IPS-18a (cell line): ENCODE data around the gene LARP4B.
A peak's percentile ranks its signal among the peaks of the same experiment; 100 is the strongest.

Experiments used
- H3K27ac ChIP-seq: one replicate; pipeline ENCODE4 v1.5.1; 2013; ENCODE audit warnings: low read length
- H3K27me3 ChIP-seq: one replicate; pipeline ENCODE4 v1.6.1; 2013; ENCODE audit warnings: mild to moderate bottlenecking, low read length; ENCODE audit not compliant: control insufficient read depth, insufficient read depth
- H3K36me3 ChIP-seq: one replicate; pipeline ENCODE4 v1.6.1; 2013; ENCODE audit warnings: low read depth, low read length; ENCODE audit not compliant: control insufficient read depth
- H3K4me1 ChIP-seq: one replicate; pipeline ENCODE4 v1.6.1; 2013; ENCODE audit warnings: low read depth, low read length; ENCODE audit not compliant: control insufficient read depth
- H3K4me3 ChIP-seq: one replicate; pipeline ENCODE4 v1.5.1; 2013; ENCODE audit warnings: low read length
- H3K9ac ChIP-seq: one replicate; pipeline ENCODE4 v1.6.1; 2013; ENCODE audit warnings: mild to moderate bottlenecking, low read length, moderate library complexity
- H3K9me3 ChIP-seq: one replicate; pipeline ENCODE4 v1.6.1; 2013; ENCODE audit warnings: low read depth, low read length; ENCODE audit not compliant: control insufficient read depth

Gene LARP4B

DNA sequence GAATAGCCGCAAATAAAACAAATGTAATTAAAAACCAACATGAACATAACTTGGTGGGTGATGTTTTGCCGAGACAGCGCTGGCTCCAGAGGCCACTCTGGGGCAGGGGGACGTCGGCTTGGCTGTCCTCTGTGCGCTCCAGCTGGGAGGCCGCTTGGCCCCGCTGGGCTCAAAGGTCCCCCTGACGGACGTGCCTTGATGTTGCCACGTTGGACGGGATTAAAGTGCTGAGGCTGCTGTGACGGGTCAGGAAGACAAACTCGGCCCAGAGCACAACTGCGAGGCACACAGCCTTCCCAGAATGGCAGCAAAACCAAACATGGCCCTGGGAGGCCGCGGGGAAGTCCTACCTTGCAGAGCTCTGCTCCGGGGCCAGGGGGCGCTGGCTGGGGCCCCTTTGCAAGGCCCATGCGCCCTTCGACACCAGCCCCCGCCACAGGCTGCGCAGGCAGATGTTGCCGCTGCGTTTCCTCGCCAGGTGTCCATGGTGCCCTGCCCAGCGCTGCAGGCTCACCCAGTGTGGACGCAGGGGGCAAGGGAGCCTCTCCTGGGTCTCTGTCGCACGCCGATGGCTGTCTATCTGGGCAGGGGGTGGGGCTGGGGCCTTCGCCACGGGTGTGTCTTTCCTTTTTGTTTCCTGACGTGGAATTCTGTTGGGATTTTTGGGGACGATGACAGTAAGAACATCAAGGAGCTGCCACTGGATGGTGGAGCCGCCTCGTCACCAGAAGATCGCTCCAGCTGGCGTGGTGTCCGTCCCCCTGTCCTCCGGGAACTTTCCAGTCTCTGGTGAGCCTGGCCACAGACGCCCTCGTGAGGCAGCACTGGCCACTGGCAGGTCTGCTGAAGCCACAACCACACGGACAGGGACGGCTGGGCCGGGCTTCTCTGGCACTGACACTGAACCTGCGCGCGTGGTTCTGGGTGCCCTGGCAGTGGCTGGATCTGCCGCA, 142.4 kb downstream of the LARP4B start:
- Histone ChIP-seq H3K4me1 (no peaks in the 10 kb centered on the region), H3K27me3 (peaks cover 25% of the 10 kb centered on the region), H3K9ac (no peak overlapping the region), H3K4me3 (peak overlapping the region; percentile 71), H3K36me3 (no peaks in the 10 kb centered on the region), H3K9me3 (no peaks in the 10 kb centered on the region), H3K27ac (no peak overlapping the region)

DNA sequence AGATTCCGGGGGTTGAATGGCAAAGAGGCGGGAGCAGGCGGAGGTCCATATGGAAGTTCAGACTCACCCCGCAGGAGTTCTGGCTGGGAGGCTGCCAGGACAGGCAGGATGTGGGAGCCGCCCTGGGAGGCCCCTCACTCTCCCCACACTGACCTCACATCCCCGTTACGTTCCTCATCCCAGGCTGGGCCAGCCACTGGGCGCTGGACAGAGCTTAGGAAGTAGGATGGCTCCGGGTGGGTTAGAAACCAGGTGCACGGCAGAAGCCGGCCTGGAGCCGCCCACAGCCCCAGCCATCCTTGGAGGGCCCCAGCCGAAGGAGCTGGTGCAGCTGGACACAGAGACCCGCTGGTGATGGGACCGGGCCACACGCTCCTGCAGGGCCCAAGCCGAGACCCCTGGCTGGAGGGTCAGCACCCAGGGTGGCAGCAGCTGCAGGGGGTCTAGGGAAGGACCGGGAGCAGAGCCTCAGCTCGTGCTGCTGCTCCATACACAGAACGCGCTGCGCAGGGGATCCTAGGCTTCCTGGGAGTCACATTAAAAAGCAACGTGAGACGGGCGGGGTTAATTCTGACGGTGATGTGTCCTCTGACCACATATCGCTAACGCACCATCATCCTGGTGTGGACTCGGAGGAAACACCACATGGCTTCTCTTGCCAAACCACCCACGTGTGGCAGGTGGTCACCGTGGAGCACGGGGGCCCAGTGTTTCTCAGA, 143.4 kb downstream of the LARP4B start:
- peaks cover 25% of the 10 kb centered on the region for H3K27me3 ChIP-seq
- H3K9ac ChIP-seq: no peak overlapping the region
- no peaks in the 10 kb centered on the region for H3K36me3 ChIP-seq
- H3K4me1 ChIP-seq: no peaks in the 10 kb centered on the region
- no peak overlapping the region for H3K4me3 ChIP-seq
- no peaks in the 10 kb centered on the region for H3K9me3 ChIP-seq
- no peak overlapping the region for H3K27ac ChIP-seq

DNA sequence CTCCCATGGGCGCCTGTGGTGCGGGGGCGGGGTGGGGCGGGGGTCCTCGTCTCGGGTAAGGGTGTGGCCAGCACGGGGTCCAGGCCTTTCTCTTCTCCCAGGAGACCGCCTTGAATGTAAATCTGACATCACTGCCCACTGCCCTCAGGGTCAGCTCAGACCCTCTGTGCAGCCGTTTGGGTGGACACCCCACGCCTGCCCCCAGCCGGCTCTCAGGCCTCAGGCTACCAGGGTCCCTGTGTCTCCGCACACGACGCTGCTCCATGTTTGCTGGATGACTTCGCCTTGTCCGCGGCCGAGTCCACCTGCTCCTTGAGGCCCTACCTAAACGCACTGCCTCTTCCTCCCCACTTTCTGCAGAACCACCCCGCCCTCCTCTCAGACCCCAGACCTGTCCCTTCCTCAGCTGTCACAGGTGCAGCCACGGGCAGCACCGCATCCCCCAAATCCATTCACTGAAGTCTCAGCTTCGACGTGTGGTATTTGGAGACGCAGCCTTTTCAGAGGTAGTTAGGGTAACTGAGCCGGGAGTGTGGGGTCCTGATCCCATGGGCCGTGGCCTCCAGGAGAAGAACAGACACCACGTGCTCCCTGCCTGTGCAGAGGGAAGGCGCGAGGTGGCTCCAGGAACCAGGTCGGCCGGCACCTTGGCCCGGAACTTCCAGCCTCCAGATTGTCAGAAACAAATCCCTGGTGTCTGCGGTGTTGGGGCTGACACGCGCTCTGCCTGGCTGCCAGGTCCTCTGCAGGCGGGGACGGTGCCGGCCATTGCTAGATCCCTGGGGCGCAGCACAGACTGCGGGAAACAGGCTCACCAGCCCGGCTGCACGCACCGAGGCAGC, 144.7 kb downstream of the LARP4B start:
- Histone ChIP-seq H3K27me3 (peaks cover 25% of the 10 kb centered on the region), H3K4me3 (no peak overlapping the region), H3K27ac (no peak overlapping the region), H3K9ac (no peak overlapping the region), H3K4me1 (no peaks in the 10 kb centered on the region), H3K9me3 (no peaks in the 10 kb centered on the region), H3K36me3 (no peaks in the 10 kb centered on the region)

DNA sequence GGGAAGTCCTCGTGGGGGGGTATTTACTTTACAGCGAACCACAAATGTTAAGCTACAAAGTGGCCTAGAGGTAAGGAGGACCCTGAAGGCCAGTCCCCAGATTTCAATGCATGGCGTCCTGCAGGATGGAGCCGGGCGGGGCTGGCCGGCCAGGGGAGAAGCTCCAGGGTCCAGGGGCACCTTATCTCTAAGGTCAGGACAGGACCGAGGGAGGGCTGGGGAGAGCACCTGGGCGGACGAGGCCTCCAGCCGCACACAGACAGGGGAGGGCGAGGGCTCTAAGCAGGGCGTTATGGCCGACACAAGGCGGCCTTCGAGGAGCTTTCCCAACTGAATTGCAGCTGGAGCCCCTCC, 145.7 kb downstream of the LARP4B start:
- no peaks in the 10 kb centered on the region for H3K4me1 ChIP-seq
- H3K9ac ChIP-seq: no peak overlapping the region

DNA sequence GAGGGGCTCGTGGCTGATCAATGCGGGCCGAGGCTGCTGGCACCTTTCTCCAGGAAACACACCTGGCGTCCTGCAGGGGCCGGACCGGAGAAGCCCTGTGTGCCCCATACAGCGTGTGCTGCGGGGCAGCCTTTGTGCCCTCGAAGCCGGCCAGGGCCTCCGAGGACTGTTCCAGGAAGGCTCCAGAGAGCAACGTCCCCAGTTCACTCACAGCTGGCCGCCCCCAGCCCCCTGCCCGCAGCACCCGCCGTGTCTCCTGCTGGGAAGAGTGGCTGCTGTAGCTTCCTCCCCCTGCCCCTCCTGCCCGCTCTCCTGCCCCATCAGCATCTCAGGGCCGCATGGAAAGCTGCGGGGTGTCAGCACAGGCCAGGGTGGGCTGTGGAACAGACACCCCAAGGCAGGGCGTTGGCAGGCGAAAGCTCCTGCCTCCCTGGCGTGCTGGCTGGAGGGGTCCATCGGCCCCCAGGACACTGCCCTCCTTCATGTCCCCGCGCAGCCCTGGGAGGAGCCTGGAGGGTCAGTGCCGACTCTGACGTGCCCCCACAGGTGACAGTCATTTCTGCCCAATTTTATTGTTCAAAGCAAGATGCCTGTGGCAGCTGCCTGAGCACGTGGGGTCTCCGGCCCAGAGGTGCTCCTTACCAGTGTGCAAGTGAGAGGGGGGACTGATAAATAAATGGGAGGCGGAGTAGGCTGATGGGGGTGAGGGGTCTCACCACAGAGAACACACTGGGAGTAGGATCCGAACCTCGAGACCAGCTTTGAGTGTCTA, 146.2 kb downstream of the LARP4B start:
- Histone ChIP-seq H3K9ac (peak overlapping the region; percentile 4), H3K27ac (no peak overlapping the region), H3K36me3 (no peaks in the 10 kb centered on the region), H3K4me3 (peak overlapping the region; percentile 46), H3K4me1 (no peaks in the 10 kb centered on the region), H3K27me3 (peaks cover 25% of the 10 kb centered on the region), H3K9me3 (no peaks in the 10 kb centered on the region)

More for the DNA sequence above, 145.7 kb downstream of the LARP4B start:
- no peak overlapping the region for H3K27ac ChIP-seq
- H3K4me3 ChIP-seq: no peak overlapping the region
- H3K9me3 ChIP-seq: no peaks in the 10 kb centered on the region
- no peaks in the 10 kb centered on the region for H3K36me3 ChIP-seq
- H3K27me3 ChIP-seq: peaks cover 25% of the 10 kb centered on the region

DNA sequence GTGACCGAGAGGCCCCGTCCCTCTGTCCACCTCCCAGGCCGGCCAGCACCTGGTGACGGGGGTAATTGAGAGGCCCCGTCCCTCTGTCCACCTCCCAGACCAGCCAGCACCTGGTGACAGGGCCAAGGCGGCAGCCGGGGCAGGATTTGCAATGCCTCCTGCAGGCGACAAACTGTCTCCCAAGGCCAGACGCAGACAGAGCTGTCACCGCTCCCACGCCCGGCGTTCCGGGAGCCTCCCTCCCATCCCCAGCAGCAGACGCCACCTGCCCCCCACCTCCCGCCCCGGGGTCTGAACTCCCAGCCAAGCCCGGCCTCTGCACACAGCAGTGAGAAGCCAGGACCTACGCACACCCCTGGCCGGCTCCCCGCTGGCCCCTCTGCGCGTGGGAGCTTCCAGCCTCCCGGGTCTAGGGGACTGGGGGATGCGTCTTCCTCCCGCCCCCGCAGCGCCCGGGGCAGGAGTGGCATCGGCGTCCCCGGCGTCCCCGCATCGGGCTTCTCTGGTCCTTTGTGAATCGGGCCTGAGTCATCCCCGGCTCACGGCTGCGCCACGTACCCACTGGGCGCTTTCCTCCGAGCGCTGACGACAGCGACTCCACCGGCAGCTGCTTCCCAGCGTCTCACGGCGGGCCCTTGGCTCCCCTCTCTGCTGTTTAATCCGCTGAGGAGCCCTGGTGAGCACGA, 147.0 kb downstream of the LARP4B start:
- Histone ChIP-seq H3K27ac (no peak overlapping the region), H3K4me1 (no peaks in the 10 kb centered on the region), H3K27me3 (peaks cover 25% of the 10 kb centered on the region), H3K36me3 (no peaks in the 10 kb centered on the region), H3K9ac (peak overlapping the region; percentile 4), H3K4me3 (peak overlapping the region; percentile 46), H3K9me3 (no peaks in the 10 kb centered on the region)

DNA sequence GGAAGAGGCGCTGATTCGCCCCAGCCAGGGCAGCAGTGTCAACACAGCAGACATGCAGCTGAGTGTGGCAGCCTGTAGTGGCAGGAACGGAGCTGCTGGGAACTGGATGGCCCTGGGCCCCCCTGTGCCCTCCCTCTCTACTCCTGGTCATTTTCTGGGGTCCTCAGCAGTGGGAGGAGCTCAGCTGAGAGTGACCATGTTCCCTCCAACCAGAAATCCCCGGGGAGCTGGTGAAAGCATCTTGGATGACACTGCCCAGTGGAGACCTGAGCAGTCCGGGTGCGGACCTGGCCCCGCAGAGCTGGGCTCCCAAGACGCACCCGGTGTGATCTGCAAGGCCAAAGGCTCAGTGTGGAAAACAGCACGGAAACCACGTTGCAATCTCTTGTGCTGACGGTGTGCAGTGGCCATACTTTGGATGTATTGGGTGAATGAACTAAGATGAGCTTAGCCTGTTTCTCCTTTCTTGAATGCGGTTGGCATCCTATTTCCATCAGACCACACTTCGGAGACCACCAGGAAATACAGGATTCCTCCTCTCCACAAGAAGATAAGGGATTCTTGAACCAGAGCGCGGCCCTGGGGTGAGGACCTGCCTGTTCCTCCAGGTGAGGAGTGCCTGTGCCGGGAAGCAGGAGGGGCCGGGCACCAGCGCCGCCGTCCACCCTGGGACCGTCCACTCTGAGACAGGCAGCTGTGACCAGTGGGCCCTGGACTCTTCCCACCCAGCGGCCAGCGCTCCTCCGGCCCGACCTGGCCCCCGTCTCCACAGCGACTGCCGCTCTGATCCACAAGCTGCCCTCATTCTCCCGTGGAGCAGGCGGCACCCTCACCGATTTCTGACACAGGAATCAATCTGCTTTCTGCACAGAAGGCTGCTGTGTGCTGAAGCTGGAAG, 148.5 kb downstream of the LARP4B start:
- Histone ChIP-seq H3K9me3 (no peaks in the 10 kb centered on the region), H3K9ac (no peak overlapping the region), H3K36me3 (no peaks in the 10 kb centered on the region), H3K4me1 (no peaks in the 10 kb centered on the region), H3K4me3 (no peak overlapping the region), H3K27me3 (peaks cover 18% of the 10 kb centered on the region), H3K27ac (no peak overlapping the region)

DNA sequence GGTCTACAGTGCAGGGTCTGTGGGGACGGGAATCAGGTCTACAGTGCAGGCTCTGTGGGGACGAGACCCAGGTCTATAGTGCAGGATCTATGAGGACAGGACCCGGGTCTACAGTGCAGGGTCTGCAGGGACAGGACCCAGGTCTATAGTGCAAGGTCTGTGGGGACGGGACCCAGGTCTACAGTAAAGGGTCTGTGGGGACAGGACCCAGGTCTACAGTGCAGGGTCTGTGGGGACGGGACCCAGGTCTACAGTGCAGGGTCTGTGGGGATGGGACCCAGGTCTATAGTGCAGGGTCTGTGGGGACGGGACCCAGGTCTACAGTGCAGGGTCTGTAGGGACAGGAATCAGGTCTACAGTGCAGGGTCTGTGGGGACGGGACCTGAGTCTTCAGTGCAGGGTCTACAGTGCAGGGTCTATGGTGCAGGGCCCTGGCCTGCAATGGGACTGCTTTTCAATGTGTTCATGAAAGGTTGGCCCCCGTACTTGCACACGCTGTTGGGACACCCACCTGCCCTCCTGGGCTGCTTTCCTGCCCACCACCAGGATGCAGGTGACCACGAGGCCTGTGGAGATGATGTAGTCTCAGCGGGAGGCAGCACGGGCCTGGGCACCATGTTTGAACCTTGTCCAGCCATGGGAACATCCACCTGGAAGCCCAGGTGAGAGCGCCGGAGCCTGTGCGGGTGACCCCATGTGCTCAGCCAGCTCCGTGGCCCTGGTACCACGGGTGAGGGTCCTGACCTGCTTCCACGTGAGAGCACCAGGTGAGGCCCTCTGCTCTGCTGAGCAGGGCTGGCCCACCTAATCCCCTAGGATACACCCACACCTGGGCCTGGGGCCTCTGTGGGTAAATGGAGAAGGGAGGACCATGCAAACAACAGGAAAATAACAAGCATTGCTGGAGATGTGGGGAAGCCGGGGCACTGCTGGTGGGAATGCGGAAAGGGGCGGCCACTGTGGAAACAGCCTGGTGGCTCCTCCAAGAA, 150.7 kb downstream of the LARP4B start:
- Histone ChIP-seq H3K4me3 (no peak overlapping the region), H3K36me3 (no peaks in the 10 kb centered on the region), H3K9ac (no peak overlapping the region), H3K27me3 (peaks cover 15% of the 10 kb centered on the region), H3K9me3 (no peaks in the 10 kb centered on the region), H3K27ac (no peak overlapping the region), H3K4me1 (no peaks in the 10 kb centered on the region)

DNA sequence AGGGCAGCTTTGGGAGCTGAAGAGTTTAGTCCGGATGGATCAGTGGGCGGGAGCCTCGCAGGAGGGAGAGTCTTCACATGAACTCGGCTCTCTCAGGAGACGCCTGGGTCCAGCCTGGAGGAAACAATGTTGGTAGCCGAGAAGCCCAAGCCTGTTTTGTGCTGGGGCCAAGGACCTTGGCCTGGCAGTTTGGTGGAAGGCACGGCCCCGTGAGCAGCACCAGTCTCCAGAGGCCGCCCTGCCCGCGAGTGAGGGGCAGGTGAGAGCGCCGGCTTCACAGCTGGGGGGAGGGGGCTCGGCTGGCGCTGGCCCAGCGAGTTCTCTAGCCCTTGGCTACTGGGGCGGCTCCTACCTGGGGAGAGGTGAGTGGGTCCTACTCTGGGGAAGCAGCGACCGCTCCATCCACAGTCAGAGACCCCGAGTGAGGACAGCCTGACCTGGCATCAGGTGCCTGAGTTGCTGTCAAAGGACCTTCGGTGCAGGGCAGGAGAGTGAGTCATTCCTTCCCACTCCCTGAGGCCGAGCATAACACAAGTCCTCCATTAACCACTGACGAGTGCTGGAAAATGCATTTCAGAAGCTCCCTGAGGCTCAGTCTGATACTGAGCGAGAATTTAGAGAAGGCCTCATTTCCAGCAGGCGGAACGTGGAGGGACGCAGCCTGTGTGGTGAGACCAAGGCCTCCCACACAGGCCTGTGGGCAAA, 152.7 kb downstream of the LARP4B start:
- Histone ChIP-seq H3K4me3 (no peak overlapping the region), H3K27me3 (no peaks in the 10 kb centered on the region), H3K9ac (no peak overlapping the region), H3K4me1 (no peaks in the 10 kb centered on the region), H3K9me3 (no peaks in the 10 kb centered on the region), H3K36me3 (no peaks in the 10 kb centered on the region), H3K27ac (no peak overlapping the region)
